WERI-Rb-1 (cell line): ENCODE measurements around the gene CDCA7L.

Experiments
- DNase-seq: peaks from one replicate; pipeline ENCODE4 v3.0.0-alpha.2; 2020
- H3K27ac ChIP-seq: fragments of 250-450 bp; sonication (Bioruptor Pico); 2 replicates; pipeline ENCODE4 v1.5.1; 2020; ENCODE audit warnings: mild to moderate bottlenecking, moderate library complexity
- H3K27me3 ChIP-seq: fragments of 250-450 bp; sonication (Bioruptor Pico); 2 replicates; pipeline ENCODE4 v1.5.1; 2021; ENCODE audit warnings: mild to moderate bottlenecking, low read depth, moderate library complexity; ENCODE audit not compliant: insufficient read depth, severe bottlenecking
- H3K36me3 ChIP-seq: fragments of 250-450 bp; sonication (Bioruptor Pico); 2 replicates; pipeline ENCODE4 v1.5.1; 2020; ENCODE audit warnings: mild to moderate bottlenecking, moderate library complexity
- H3K4me3 ChIP-seq: 2 replicates; pipeline ENCODE4 v1.5.1; 2011; ENCODE audit warnings: low read depth, mild to moderate bottlenecking, control low read depth, low read length
- H3K9me3 ChIP-seq: fragments of 250-450 bp; sonication (Bioruptor Pico); 2 replicates; pipeline ENCODE4 v1.5.1; 2021; ENCODE audit warnings: mild to moderate bottlenecking, moderate library complexity; ENCODE audit not compliant: severe bottlenecking
- TF ChIP-seq, protein P1 (sequence below): IDR thresholded peaks from 2 replicates; pipeline ENCODE4 v1.5.1; 2011; ENCODE audit warnings: low read depth, mild to moderate bottlenecking, control low read depth, inconsistent platforms, low read length

The CDCA7L gene

DNA sequence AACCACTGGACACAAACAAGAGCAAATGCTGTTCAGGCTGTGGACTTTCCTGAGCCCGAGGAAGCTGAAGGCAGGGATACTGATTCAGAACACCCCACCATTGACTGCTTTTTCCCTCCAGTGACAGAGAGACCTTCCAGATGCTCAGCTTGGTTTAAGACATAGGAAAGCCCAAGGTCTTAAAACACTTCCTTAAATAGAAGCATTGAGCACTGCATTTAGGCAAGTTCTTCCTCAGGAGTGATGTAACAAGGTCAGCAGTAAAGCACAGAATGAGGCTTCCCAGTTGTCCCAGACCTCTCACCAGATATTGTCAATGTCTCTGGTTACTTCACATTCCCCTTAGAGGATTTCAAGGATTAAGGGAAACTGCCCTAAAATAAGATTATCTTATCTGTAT, 19.6 kb upstream of the CDCA7L start:
- H3K4me3 ChIP-seq: no peak overlapping the region

GRCh38 chr7:21962677-21963076, 17.0 kb upstream of the CDCA7L start:
- no peak for DNase-seq
- H3K36me3 ChIP-seq: no peaks in the 10 kb centered on the region
- TF ChIP-seq, protein P1, sequence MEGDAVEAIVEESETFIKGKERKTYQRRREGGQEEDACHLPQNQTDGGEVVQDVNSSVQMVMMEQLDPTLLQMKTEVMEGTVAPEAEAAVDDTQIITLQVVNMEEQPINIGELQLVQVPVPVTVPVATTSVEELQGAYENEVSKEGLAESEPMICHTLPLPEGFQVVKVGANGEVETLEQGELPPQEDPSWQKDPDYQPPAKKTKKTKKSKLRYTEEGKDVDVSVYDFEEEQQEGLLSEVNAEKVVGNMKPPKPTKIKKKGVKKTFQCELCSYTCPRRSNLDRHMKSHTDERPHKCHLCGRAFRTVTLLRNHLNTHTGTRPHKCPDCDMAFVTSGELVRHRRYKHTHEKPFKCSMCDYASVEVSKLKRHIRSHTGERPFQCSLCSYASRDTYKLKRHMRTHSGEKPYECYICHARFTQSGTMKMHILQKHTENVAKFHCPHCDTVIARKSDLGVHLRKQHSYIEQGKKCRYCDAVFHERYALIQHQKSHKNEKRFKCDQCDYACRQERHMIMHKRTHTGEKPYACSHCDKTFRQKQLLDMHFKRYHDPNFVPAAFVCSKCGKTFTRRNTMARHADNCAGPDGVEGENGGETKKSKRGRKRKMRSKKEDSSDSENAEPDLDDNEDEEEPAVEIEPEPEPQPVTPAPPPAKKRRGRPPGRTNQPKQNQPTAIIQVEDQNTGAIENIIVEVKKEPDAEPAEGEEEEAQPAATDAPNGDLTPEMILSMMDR: no peak
- H3K27ac ChIP-seq: no peak overlapping the region
- H3K9me3 ChIP-seq: no peaks in the 10 kb centered on the region
- no peaks in the 10 kb centered on the region for H3K27me3 ChIP-seq
- no peak overlapping the region for H3K4me3 ChIP-seq

More for the DNA sequence above, 19.6 kb upstream of the CDCA7L start:
- no peaks in the 10 kb centered on the region for H3K27me3 ChIP-seq
- H3K27ac ChIP-seq: no peak overlapping the region
- DNase-seq: no peak
- no peaks in the 10 kb centered on the region for H3K9me3 ChIP-seq
- no peaks in the 10 kb centered on the region for H3K36me3 ChIP-seq
- TF ChIP-seq, protein P1: no peak

DNA sequence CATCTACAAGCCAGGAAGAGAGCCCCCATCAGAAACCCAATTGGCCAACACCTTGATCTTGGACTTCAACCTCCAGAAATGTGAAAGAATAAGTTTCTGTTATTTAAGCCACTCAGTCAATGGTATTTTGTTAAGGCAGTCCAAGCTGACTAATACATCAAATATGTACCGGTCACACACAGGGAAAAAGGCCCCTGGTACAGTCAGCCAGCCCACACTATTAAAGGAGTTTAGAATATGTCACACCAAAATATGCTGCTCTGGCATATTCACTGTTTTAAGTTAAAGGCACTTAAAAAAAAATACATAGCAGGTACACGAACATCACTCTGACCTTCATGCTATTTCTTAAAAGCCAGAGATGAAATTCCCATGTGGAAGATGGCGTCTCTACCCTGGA, 15.2 kb upstream of the CDCA7L start:
- Histone ChIP-seq H3K27ac (no peak overlapping the region), H3K36me3 (no peaks in the 10 kb centered on the region), H3K4me3 (no peak overlapping the region), H3K27me3 (no peaks in the 10 kb centered on the region), H3K9me3 (no peaks in the 10 kb centered on the region)
- no peak for DNase-seq
- TF ChIP-seq, protein P1: no peak

DNA sequence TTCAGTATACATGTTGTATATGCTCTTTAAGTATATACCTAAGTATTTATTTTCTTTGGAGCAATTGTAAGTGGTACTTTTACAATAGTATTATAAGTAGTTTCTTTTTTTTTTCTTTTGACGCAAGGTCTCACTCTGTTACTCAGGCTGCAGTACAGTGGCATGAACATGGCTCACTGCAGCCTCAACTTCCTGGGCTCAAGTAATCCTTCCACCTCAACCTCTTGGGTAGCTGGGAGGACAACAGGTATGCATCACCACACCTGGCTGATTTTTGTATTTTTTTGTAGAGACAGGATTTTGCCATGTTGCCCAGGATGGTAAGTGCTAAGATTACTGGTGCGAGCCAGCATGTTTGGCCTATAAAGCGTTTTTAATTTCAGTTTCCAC, 13.7 kb upstream of the CDCA7L start:
- DNase-seq: no peak
- Histone ChIP-seq H3K36me3 (no peaks in the 10 kb centered on the region), H3K27ac (no peak overlapping the region), H3K4me3 (no peak overlapping the region), H3K9me3 (no peaks in the 10 kb centered on the region), H3K27me3 (no peaks in the 10 kb centered on the region)
- TF ChIP-seq, protein P1: no peak

DNA sequence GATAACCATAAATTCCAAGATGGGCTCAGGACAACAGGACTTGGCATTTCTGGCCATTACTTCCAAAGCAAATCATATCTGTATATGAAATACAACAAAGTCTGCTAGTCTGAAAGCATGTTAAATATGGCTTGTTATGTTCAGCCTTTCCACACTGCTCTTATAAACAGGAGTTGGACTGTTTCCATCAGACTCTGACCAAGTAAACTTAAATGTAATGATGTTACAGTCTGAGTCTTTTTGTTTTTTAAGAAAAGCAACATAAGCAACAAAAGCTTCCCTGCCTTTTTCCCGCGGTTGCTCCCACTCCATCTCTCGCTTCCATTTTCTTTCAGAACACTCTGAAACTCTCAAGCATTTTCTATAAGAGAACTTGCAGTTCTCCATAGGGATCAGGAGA, 8.1 kb upstream of the CDCA7L start:
- no peaks in the 10 kb centered on the region for H3K9me3 ChIP-seq
- H3K4me3 ChIP-seq: no peak overlapping the region
- TF ChIP-seq, protein P1: no peak
- H3K27ac ChIP-seq: no peak overlapping the region
- H3K36me3 ChIP-seq: no peaks in the 10 kb centered on the region
- DNase-seq: no peak
- H3K27me3 ChIP-seq: no peaks in the 10 kb centered on the region

DNA sequence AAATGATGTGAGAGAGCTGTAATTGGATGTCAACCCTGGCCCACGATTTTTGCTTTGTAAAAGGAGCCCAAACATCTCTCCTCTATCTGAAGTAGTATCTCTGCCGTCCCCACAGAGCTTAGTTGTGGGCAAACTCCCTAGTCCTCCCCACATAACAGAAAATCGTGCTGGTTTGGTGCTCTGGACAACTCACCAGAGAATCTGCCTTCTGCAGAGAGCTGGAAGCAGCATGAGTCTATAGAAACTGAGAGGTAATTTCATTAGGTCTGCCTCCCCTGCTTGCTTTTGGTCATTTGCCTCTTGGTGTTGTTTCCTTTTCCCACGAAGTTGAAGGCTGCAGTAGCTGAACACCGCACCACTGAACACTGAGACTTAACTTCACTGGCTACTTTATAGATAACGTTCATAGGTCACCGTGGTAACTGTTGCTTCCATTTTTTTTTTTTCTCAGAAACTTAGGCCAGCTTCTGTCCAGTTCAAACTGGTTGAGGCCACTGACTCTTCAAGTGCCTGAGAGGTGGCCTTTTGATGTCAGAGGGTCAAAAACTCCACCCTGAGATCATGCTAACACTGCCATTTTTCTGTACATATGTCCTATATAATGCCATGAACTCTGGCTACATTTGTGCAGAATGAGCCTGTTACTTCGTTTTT, 3.3 kb upstream of the CDCA7L start:
- DNase-seq: no peak
- Histone ChIP-seq H3K27ac (no peak overlapping the region), H3K36me3 (no peaks in the 10 kb centered on the region), H3K4me3 (no peak overlapping the region), H3K27me3 (no peaks in the 10 kb centered on the region), H3K9me3 (no peaks in the 10 kb centered on the region)
- TF ChIP-seq, protein P1: no peak
